Epithelial cell of proximal tubule (primary cell): ENCODE measurements around the gene BTBD19. TPM values are rescaled to one million over a fixed set of nuclear protein-coding genes. Genes with fewer than 3 reads are reported as not detected.

Source experiments
- DNase-seq: peaks from one replicate; pipeline ENCODE4 v3.0.0-alpha.2; 2011; ENCODE audit warnings: low read depth
- H3K4me3 ChIP-seq: 2 replicates; pipeline ENCODE4 v1.5.1; 2011; ENCODE audit warnings: low read depth, mild to moderate bottlenecking, low read length
- CTCF ChIP-seq: conservative IDR thresholded peaks from 2 replicates; pipeline ENCODE4 v1.5.1; 2012; ENCODE audit warnings: low read depth, mild to moderate bottlenecking, low read length
- total RNA-seq: library from RNA; depleted of rRNA; stranded (reverse); fragments of >200 nt; gene quantifications from 2 replicates; pipeline ENCODE4 v1.2.3, GENCODE V29; 2015

Gene BTBD19
- total RNA-seq, 1 donor from 2014 or later, result 0.29 TPM

GRCh38 chr1:44855742-44856141 lies 47.4 kb downstream of the BTBD19 start:
- no peak for TF ChIP-seq CTCF
- no peak overlapping the region for H3K4me3 ChIP-seq
- DNase-seq, result no peak

DNA sequence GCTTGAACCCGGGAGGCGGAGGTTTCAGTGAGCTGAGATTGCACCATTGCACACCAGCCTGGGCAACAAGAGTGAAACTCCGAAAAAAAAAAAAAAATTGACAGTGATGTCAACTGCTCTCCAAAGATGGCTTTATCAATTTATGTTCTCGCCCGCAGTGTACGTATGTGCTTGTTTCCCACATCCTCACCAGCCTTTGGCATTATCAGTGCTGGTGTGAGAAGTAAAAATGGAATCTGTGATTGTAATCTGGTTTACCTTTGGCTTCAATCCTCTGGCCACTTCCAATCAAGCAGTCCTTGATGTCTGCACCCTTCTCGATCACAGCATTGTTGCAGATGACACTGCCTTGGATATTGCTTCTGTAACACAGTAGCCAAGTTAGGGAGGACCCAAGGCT lies 49.1 kb downstream of the BTBD19 start:
- no peak for DNase-seq
- no peak overlapping the region for H3K4me3 ChIP-seq
- no peak for TF ChIP-seq CTCF

DNA sequence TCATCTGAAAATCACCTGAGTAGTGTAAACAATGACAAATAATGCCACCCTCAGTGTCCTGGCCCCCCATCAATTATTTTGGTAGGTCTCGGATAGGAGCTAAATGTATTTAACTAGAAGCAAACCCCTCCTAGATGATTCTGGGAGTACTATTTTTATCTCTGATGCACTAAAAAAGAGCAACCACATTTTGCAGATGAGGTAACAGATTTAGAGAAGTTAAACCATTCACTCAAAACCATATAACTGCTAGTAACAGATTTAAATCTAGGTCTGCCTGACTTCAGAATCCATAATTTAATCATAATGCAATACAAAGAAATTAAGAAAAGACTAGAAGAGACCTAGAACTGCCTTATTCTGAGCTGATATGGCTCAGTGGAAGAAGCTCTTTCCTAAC lies 52.0 kb downstream of the BTBD19 start:
- no peak overlapping the region for H3K4me3 ChIP-seq
- DNase-seq, result no peak
- no peak for TF ChIP-seq CTCF

DNA sequence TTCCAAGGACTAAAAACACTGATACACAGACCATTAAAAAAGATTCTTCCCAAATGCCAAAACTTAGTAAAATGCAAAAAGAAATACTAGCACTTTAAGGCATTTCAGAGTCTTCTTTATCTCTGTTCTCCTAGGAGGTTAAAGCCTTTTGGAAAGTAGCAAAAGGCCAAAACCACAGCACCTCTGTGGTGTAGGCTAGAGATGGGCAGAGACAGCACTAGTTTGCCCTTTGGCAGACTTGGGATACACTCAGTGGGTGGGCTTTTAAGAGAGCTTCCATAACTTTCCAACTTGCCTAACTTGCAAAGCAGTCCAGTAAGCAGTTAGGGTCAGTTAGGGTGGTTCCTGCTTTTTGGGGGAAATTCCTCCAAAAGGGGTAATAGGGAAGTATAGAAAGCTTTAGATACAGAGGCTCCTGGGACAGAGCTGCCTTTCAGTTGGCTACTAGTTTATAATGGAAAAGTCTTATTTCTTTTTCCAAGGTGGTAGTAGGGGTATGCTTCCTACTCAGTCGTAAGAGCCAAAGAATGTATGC lies 52.6 kb downstream of the BTBD19 start:
- DNase-seq, result no peak
- TF ChIP-seq CTCF, result no peak
- H3K4me3 ChIP-seq, result no peak overlapping the region

- no peak for TF ChIP-seq CTCF
- no peak overlapping the region for H3K4me3 ChIP-seq
- DNase-seq, result no peak
Measured at GRCh38 chr1:44862829-44863401, 54.6 kb downstream of the BTBD19 start.

Other genes with a start within 250 kb of the BTBD19 start
- 6.3 and 9.3 TPM in 2 replicates for gene TMEM53, start 134.0 kb upstream of the BTBD19 start, total RNA-seq
- gene ARMH1, start 133.8 kb upstream of the BTBD19 start, total RNA-seq, result not detected in 2 replicates
- not detected in 2 replicates for gene RNU5D-1, start 77.4 kb upstream of the BTBD19 start, total RNA-seq
- gene KIF2C, start 68.7 kb upstream of the BTBD19 start, total RNA-seq, result 72.8 and 88.2 TPM in 2 replicates
- 2,248 and 2,814 TPM in 2 replicates for gene RPS8, start 33.0 kb upstream of the BTBD19 start, total RNA-seq
- gene BEST4, start 20.4 kb upstream of the BTBD19 start, total RNA-seq, result 0.07 and 0.12 TPM in 2 replicates
- gene PLK3, start 8.1 kb upstream of the BTBD19 start, total RNA-seq, result 25.5 and 51.1 TPM in 2 replicates
- 0.29 TPM in 1 of 2 replicates, not detected in the other for gene DYNLT4, start 1.2 kb upstream of the BTBD19 start, total RNA-seq
- under 0.01 TPM in 1 of 2 replicates, not detected in the other for gene PTCH2, start 34.7 kb downstream of the BTBD19 start, total RNA-seq
- gene EIF2B3, start 178.1 kb downstream of the BTBD19 start, total RNA-seq, result 27.0 and 36.4 TPM in 2 replicates
- 32.8 and 36.6 TPM in 2 replicates for gene HECTD3, start 202.8 kb downstream of the BTBD19 start, total RNA-seq
- 104 and 141 TPM in 2 replicates for gene UROD, start 203.7 kb downstream of the BTBD19 start, total RNA-seq